ENCODE measurements around the gene ELAVL3. TPM values are rescaled to one million over a fixed set of nuclear protein-coding genes. Genes with fewer than 3 reads are reported as not detected.

ELAVL3 gene
- total RNA-seq (under 1 TPM in 1 of 5 experiments, not detected in 4; 0.19 TPM), polyA plus RNA-seq (not detected), total RNA-seq (not detected)

GRCh38 chr19:11480715-11481533 lies at the start of gene ELAVL3:
ELAVL3 (minus strand) TSS chr19:11481046; CDS start chr19:11480608, 438 bp downstream.
- H3K36me3 Mint-ChIP-seq, result peaks cover 0 to 13% (median 11%) of the 10 kb centered on the region in 5 donors
- POLR2A ChIA-PET, result interaction anchor here (1.2 kb wide), 1 partner anchor 48 kb away, joined by 3 read pairs; the partner anchor contains the start of gene ECSIT
- Histone ChIP-seq H3K4me3 (ENCODE audit: low read length) (peak within 1 kb of the TSS; percentile 19), H3K4me1 (ENCODE audit: control insufficient read depth in 2 of 2, insufficient read depth in 2 of 2, low read length in 2 of 2) (peaks cover 15 to 20% of the 10 kb centered on the region in 2 donors), H3K27ac (ENCODE audit: low read depth, low read length) (no peak within 1 kb of the TSS), H3K9me3 (ENCODE audit: control insufficient read depth in 2 of 3, low read length in 3 of 3) (no peaks in the 10 kb centered on the region), H3K27me3 (ENCODE audit: control insufficient read depth in 2 of 2, insufficient read depth in 2 of 2, low read length in 2 of 2) (peaks cover 8 to 17% of the 10 kb centered on the region in 2 donors), H3K36me3 (ENCODE audit: control insufficient read depth in 2 of 3, insufficient read depth in 3 of 3, low read length in 3 of 3) (peaks cover 0 to 4% (median 0%) of the 10 kb centered on the region in 3 experiments)
- H3K27me3 Mint-ChIP-seq, result peaks cover 25 to 45% (median 34%) of the 10 kb centered on the region in 5 donors
- CTCF ChIA-PET, result interaction anchor here (0.6 kb wide), 1 partner anchor 435 kb away, joined by 3 read pairs; no protein-coding TSS in a partner anchor
- DNase-seq, result no peak
- H3K4me1 Mint-ChIP-seq, result peaks cover 12 to 24% (median 21%) of the 10 kb centered on the region in 7 donors
- intact Hi-C loops (cut with micrococcal nuclease), result loop anchor here in 1 of 2 donors (5.0 kb wide), 2 partner anchors 189 to 324 kb away; partner anchors contain the start of gene SPC24
- H3K27ac Mint-ChIP-seq, result peak within 1 kb of the TSS in 3 of 9 donors; percentile 19 to 78 (median 32)
- no peaks in the 10 kb centered on the region for H3K9me3 Mint-ChIP-seq
- H3K4me3 Mint-ChIP-seq, result peak within 1 kb of the TSS; percentile 53 to 83 (median 70)
- no peak for ATAC-seq

- peak overlapping the region in 1 of 9 donors; percentile 38 for H3K27ac Mint-ChIP-seq
- peaks cover 0 to 8% (median 0%) of the 10 kb centered on the region in 5 donors for H3K27me3 Mint-ChIP-seq
- Histone ChIP-seq H3K4me1 (ENCODE audit: control insufficient read depth in 2 of 2, insufficient read depth in 2 of 2, low read length in 2 of 2) (peaks cover 8 to 10% of the 10 kb centered on the region in 2 donors), H3K36me3 (ENCODE audit: control insufficient read depth in 2 of 3, insufficient read depth in 3 of 3, low read length in 3 of 3) (peaks cover 0 to 5% (median 0%) of the 10 kb centered on the region in 3 experiments), H3K27ac (ENCODE audit: low read depth, low read length) (no peak overlapping the region), H3K27me3 (ENCODE audit: control insufficient read depth in 2 of 2, insufficient read depth in 2 of 2, low read length in 2 of 2) (no peaks in the 10 kb centered on the region), H3K4me3 (ENCODE audit: low read length) (no peak overlapping the region), H3K9me3 (ENCODE audit: control insufficient read depth in 2 of 3, low read length in 3 of 3) (no peaks in the 10 kb centered on the region)
- peaks cover 0 to 5% (median 5%) of the 10 kb centered on the region in 5 donors for H3K36me3 Mint-ChIP-seq
- DNase-seq (peak in 5 of 9 donors; percentile 9 to 37 (median 15)), ATAC-seq (no peak)
- peak overlapping the region in 4 of 10 donors; percentile 11 to 42 (median 26) for H3K4me3 Mint-ChIP-seq
- ChIA-PET CTCF (no interaction called here), POLR2A (no interaction called here)
- intact Hi-C loops (cut with micrococcal nuclease), result no loop called here
- H3K4me1 Mint-ChIP-seq, result peaks cover 15 to 33% (median 28%) of the 10 kb centered on the region in 7 donors
- no peaks in the 10 kb centered on the region for H3K9me3 Mint-ChIP-seq
Observed at GRCh38 chr19:11530432-11530831, 49.6 kb upstream of the ELAVL3 start.

- Histone ChIP-seq H3K4me1 (ENCODE audit: control insufficient read depth in 2 of 2, insufficient read depth in 2 of 2, low read length in 2 of 2) (peaks cover 8 to 10% of the 10 kb centered on the region in 2 donors), H3K27ac (ENCODE audit: low read depth, low read length) (peak within 1 kb of the TSS; percentile 77), H3K4me3 (ENCODE audit: low read length) (peak within 1 kb of the TSS; percentile 90), H3K36me3 (ENCODE audit: control insufficient read depth in 2 of 3, insufficient read depth in 3 of 3, low read length in 3 of 3) (peaks cover 0 to 8% (median 0%) of the 10 kb centered on the region in 3 experiments), H3K27me3 (ENCODE audit: control insufficient read depth in 2 of 2, insufficient read depth in 2 of 2, low read length in 2 of 2) (no peaks in the 10 kb centered on the region), H3K9me3 (ENCODE audit: control insufficient read depth in 2 of 3, low read length in 3 of 3) (no peaks in the 10 kb centered on the region)
- peak; percentile 99 for ATAC-seq
- intact Hi-C loops (cut with micrococcal nuclease), result loop anchor here (1.0 to 10.0 kb wide), 7 partner anchors 8 to 1156 kb away; partner anchors contain the start of genes ELOF1 (in 2 of the 2), ODAD3 (in 2 of the 2), PRKCSH (in 2 of the 2) and ZNF653 (in 2 of the 2)
- H3K36me3 Mint-ChIP-seq, result peaks cover 0 to 5% (median 5%) of the 10 kb centered on the region in 5 donors
- CTCF ChIA-PET, result no interaction called here
- peak; percentile 78 to 93 (median 89) for DNase-seq
- no peaks in the 10 kb centered on the region for H3K27me3 Mint-ChIP-seq
- H3K9me3 Mint-ChIP-seq, result no peaks in the 10 kb centered on the region
- H3K4me3 Mint-ChIP-seq, result peak within 1 kb of the TSS; percentile 89 to 99 (median 96)
- H3K4me1 Mint-ChIP-seq, result peaks cover 12 to 27% (median 21%) of the 10 kb centered on the region in 7 donors
- POLR2A ChIA-PET, result interaction anchor here (0.6 to 2.6 kb wide), 9 partner anchors 10 to 438 kb away, joined by 3 to 17 read pairs (median 3); partner anchors contain the start of genes ELOF1, ODAD3, PRKCSH and SWSAP1
- H3K27ac Mint-ChIP-seq, result peak within 1 kb of the TSS; percentile 85 to 96 (median 94)
Observed at GRCh38 chr19:11528551-11529341, 47.9 kb upstream of the ELAVL3 start, which contains the start of gene ECSIT. ECSIT (minus strand) TSS chr19:11529134; CDS start chr19:11519170, 9,964 bp downstream.

- no peak overlapping the region for H3K27ac ChIP-seq (ENCODE audit: low read depth, low read length)
- intact Hi-C loops (cut with micrococcal nuclease), result no loop called here
- no peaks in the 10 kb centered on the region for H3K27me3 ChIP-seq (ENCODE audit: control insufficient read depth in 2 of 2, insufficient read depth in 2 of 2, low read length in 2 of 2)
- H3K27ac Mint-ChIP-seq, result no peak overlapping the region
- H3K9me3 Mint-ChIP-seq, result no peaks in the 10 kb centered on the region
- H3K9me3 ChIP-seq (ENCODE audit: control insufficient read depth in 2 of 3, low read length in 3 of 3), result no peaks in the 10 kb centered on the region
- H3K36me3 Mint-ChIP-seq, result peaks cover 0 to 27% (median 8%) of the 10 kb centered on the region in 5 donors
- no peaks in the 10 kb centered on the region for H3K27me3 Mint-ChIP-seq
- ChIA-PET CTCF (no interaction called here), POLR2A (interaction anchor here (0.6 kb wide), 1 partner anchor 10 kb away, joined by 3 read pairs; no protein-coding TSS in a partner anchor)
- ATAC-seq (no peak), DNase-seq (no peak)
- H3K36me3 ChIP-seq (ENCODE audit: control insufficient read depth in 2 of 3, insufficient read depth in 3 of 3, low read length in 3 of 3), result peaks cover 0 to 40% (median 5%) of the 10 kb centered on the region in 3 experiments
- peaks cover 0 to 8% (median 5%) of the 10 kb centered on the region in 7 donors for H3K4me1 Mint-ChIP-seq
- no peak overlapping the region for H3K4me3 ChIP-seq (ENCODE audit: low read length)
- no peaks in the 10 kb centered on the region for H3K4me1 ChIP-seq (ENCODE audit: control insufficient read depth in 2 of 2, insufficient read depth in 2 of 2, low read length in 2 of 2)
- no peak overlapping the region for H3K4me3 Mint-ChIP-seq
Observed at GRCh38 chr19:11519138-11519537, 38.3 kb upstream of the ELAVL3 start.

GRCh38 chr19:11513946-11514345 lies 33.1 kb upstream of the ELAVL3 start:
- Histone ChIP-seq H3K9me3 (ENCODE audit: control insufficient read depth in 2 of 3, low read length in 3 of 3) (no peaks in the 10 kb centered on the region), H3K4me1 (ENCODE audit: control insufficient read depth in 2 of 2, insufficient read depth in 2 of 2, low read length in 2 of 2) (no peaks in the 10 kb centered on the region), H3K27me3 (ENCODE audit: control insufficient read depth in 2 of 2, insufficient read depth in 2 of 2, low read length in 2 of 2) (no peaks in the 10 kb centered on the region), H3K27ac (ENCODE audit: low read depth, low read length) (no peak overlapping the region), H3K4me3 (ENCODE audit: low read length) (no peak overlapping the region), H3K36me3 (ENCODE audit: control insufficient read depth in 2 of 3, insufficient read depth in 3 of 3, low read length in 3 of 3) (peaks cover 0 to 66% (median 5%) of the 10 kb centered on the region in 3 experiments)
- intact Hi-C loops (cut with micrococcal nuclease), result no loop called here
- H3K4me1 Mint-ChIP-seq, result peaks cover 0 to 3% (median 0%) of the 10 kb centered on the region in 7 donors
- no peak overlapping the region for H3K4me3 Mint-ChIP-seq
- ATAC-seq (no peak), DNase-seq (no peak)
- CTCF ChIA-PET, result no interaction called here
- peaks cover 3 to 25% (median 7%) of the 10 kb centered on the region in 5 donors for H3K36me3 Mint-ChIP-seq
- POLR2A ChIA-PET, result no interaction called here
- H3K27ac Mint-ChIP-seq, result no peak overlapping the region
- no peaks in the 10 kb centered on the region for H3K9me3 Mint-ChIP-seq
- no peaks in the 10 kb centered on the region for H3K27me3 Mint-ChIP-seq

GRCh38 chr19:11510444-11510843 lies 29.6 kb upstream of the ELAVL3 start:
- Mint-ChIP-seq H3K27me3 (peaks cover 0 to 3% (median 0%) of the 10 kb centered on the region in 5 donors), H3K36me3 (peaks cover 3 to 15% (median 5%) of the 10 kb centered on the region in 5 donors), H3K27ac (no peak overlapping the region), H3K9me3 (peaks cover 0 to 4% (median 0%) of the 10 kb centered on the region in 11 donors), H3K4me3 (no peak overlapping the region), H3K4me1 (peaks cover 0 to 8% (median 5%) of the 10 kb centered on the region in 7 donors)
- intact Hi-C loops (cut with micrococcal nuclease), result no loop called here
- Histone ChIP-seq H3K36me3 (ENCODE audit: control insufficient read depth in 2 of 3, insufficient read depth in 3 of 3, low read length in 3 of 3) (peaks cover 0 to 40% (median 0%) of the 10 kb centered on the region in 3 experiments), H3K27ac (ENCODE audit: low read depth, low read length) (no peak overlapping the region), H3K4me3 (ENCODE audit: low read length) (no peak overlapping the region), H3K9me3 (ENCODE audit: control insufficient read depth in 2 of 3, low read length in 3 of 3) (no peaks in the 10 kb centered on the region), H3K4me1 (ENCODE audit: control insufficient read depth in 2 of 2, insufficient read depth in 2 of 2, low read length in 2 of 2) (peaks cover 5 to 6% of the 10 kb centered on the region in 2 donors), H3K27me3 (ENCODE audit: control insufficient read depth in 2 of 2, insufficient read depth in 2 of 2, low read length in 2 of 2) (no peaks in the 10 kb centered on the region)
- no peak for DNase-seq
- ATAC-seq, result no peak
- CTCF ChIA-PET, result no interaction called here
- POLR2A ChIA-PET, result no interaction called here
